ENCODE measurements around the gene BTLA.
"Not testable (repeated sequence)": the region's sequence is repeated elsewhere in the genome, so short reads cannot be mapped to it uniquely, and the experiment has no call there.

The BTLA gene

DNA sequence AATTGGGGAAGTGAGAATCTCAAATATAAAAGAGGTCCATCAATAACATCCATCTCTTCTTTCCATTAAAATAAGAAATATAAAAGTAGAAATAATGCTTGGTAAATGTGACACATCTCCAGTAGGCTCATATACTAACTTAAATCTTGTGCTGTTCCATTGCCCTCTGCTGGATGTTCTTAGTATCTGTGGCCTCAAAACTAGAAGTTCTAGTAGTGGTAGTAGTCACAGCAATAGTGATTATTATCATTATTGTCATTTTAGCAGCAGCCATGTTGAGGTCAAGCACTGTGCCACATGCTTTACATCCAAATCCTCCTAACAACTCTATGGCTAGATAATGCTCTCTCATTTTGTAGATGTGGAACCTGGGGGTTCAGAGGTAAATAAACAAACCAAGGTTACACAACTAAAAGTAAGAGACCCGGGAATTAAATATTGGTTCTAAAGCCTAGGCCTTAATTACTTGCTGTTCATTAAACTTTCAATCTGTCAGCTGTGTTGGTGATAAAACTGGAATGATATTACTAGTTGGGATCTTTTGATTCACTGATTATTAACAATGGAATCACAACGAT is 20.2 kb upstream of the BTLA start:
- TF ChIP-seq, protein P1, sequence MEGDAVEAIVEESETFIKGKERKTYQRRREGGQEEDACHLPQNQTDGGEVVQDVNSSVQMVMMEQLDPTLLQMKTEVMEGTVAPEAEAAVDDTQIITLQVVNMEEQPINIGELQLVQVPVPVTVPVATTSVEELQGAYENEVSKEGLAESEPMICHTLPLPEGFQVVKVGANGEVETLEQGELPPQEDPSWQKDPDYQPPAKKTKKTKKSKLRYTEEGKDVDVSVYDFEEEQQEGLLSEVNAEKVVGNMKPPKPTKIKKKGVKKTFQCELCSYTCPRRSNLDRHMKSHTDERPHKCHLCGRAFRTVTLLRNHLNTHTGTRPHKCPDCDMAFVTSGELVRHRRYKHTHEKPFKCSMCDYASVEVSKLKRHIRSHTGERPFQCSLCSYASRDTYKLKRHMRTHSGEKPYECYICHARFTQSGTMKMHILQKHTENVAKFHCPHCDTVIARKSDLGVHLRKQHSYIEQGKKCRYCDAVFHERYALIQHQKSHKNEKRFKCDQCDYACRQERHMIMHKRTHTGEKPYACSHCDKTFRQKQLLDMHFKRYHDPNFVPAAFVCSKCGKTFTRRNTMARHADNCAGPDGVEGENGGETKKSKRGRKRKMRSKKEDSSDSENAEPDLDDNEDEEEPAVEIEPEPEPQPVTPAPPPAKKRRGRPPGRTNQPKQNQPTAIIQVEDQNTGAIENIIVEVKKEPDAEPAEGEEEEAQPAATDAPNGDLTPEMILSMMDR (IDR thresholded peaks at IDR 0.05; ENCODE audit: low read depth, low read length) = peak; percentile 86
- H3K4me1 ChIP-seq = no peaks in the 10 kb centered on the region
- DNase-seq = peak; percentile 42
- no peak overlapping the region for H3K4me3 ChIP-seq (ENCODE audit: low read depth, low read length)
- no peaks in the 10 kb centered on the region for H3K27me3 ChIP-seq
- no peaks in the 10 kb centered on the region for H3K36me3 ChIP-seq
- no peaks in the 10 kb centered on the region for H3K9me3 ChIP-seq

DNA sequence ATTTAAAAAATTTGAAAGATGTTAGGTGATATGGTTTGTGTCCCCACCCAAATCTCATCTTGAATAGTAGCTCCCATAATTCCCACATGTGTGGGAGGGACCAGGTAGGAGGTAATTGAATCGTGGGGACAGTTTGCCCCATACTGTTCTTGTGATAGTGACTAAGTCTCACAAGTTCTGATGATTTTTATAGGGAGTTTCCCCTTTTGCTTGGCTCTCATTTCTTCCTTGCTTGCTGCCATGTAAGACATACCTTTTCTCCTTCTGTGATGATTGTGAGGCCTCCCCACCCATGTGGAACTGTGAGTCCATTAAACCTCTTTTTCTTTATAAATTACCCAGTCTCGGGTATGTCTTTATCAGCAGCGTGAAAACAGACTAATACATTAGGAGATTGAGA is 19.7 kb upstream of the BTLA start:
- not testable (repeated sequence) for H3K36me3 ChIP-seq; DNase-seq; H3K4me3 ChIP-seq (ENCODE audit: low read depth, low read length); H3K9me3 ChIP-seq; H3K4me1 ChIP-seq; H3K27me3 ChIP-seq

DNA sequence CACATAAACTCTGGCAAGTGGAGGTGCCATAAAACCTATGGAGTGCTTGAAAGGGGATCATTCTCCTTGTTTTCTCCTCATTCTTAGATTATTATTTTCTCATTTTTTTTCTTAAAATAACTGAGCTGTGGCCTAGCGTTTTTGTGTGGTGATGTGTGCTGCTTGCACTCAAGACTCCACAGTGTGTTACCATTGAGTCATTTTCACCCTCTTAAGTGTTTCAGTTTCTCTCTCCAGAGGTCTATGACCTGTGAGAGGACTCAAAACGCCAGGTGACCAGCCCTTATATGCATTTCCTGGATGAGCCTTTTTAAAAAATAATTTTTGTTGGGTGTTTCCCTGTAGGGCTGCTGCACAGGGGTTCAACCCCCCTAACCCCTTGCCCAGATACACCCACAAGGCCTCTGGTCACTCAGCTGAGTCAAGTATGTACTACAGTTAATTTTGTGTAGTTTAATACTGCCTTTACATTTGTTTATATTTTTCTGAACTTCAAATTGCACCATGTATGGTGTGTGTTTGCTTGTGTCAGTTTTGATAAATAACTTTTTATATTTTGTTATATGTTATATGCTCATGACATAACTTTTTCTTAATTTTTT is 15.4 kb upstream of the BTLA start:
- no peak for DNase-seq
- no peaks in the 10 kb centered on the region for H3K4me1 ChIP-seq

DNA sequence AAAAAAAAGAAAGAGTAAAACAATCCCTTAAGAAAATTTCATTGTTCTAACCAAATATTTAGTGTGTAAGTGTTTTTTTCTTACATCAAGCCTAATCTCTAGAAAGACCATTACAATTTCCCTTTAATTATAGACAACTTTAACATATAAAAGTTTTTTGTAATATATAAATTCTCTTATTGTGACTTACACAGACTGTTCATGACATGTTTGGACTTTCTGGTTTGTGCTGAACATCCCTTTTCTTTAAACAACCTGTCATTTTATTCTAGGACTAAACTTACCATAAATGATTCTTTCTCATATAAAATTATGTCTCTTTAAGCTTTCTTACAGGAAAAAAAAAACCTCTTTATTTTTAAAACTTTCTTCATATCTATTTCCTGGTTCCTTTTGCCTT is 13.0 kb upstream of the BTLA start:
- Histone ChIP-seq H3K36me3 (no peaks in the 10 kb centered on the region), H3K9me3 (no peaks in the 10 kb centered on the region), H3K4me3 (ENCODE audit: low read depth, low read length) (no peak overlapping the region), H3K27me3 (no peaks in the 10 kb centered on the region), H3K4me1 (no peaks in the 10 kb centered on the region)
- no peak for DNase-seq
- TF ChIP-seq, protein P1 (IDR thresholded peaks at IDR 0.05; ENCODE audit: low read depth, low read length) = no peak

More for the DNA sequence above, 15.4 kb upstream of the BTLA start:
- H3K4me3 ChIP-seq (ENCODE audit: low read depth, low read length) = no peak overlapping the region
- no peaks in the 10 kb centered on the region for H3K9me3 ChIP-seq
- TF ChIP-seq, protein P1 (IDR thresholded peaks at IDR 0.05; ENCODE audit: low read depth, low read length) = no peak
- H3K36me3 ChIP-seq = no peaks in the 10 kb centered on the region
- H3K27me3 ChIP-seq = no peaks in the 10 kb centered on the region

DNA sequence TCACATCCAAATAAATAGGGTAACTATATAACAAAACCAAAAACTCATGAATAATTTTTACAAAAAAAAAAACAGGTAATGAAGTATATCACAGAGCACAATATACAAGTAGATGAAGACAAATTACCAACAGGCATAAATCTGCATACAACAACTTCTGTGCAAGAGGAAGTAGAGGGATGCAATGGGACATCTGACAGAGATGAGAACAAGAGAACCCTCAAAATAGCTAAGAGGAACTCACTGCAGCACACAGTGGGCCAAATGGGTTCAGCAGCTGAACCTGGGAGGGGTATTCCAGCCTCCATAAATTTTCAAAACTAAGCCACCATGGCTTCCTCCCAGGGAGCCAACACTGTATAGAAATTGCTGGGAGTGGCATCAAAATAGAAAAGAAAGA is 9.6 kb upstream of the BTLA start:
- TF ChIP-seq, protein P1 (IDR thresholded peaks at IDR 0.05; ENCODE audit: low read depth, low read length) = no peak
- no peaks in the 10 kb centered on the region for H3K9me3 ChIP-seq
- no peak overlapping the region for H3K4me3 ChIP-seq (ENCODE audit: low read depth, low read length)
- no peaks in the 10 kb centered on the region for H3K4me1 ChIP-seq
- no peak for DNase-seq
- no peaks in the 10 kb centered on the region for H3K27me3 ChIP-seq
- no peaks in the 10 kb centered on the region for H3K36me3 ChIP-seq

DNA sequence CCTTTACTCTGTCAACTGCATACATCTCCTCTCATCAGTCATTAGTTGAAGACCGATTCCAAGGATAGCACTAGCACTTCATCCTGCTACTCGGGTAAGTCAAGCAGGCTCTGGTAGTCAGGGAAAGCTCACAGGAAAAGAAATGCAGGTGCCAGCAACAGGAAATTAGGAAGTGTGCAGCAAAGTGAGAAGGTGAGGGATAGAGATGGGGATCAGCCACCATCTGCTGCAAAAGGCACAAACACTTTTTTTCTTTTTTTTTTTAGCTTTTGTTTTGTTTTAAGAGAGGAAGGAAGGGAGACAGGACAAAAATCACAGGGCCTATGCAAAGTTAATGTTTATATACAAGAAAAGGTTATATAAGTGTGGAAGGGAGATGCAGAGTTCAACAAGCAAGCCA is 9.0 kb upstream of the BTLA start:
- TF ChIP-seq, protein P1 (IDR thresholded peaks at IDR 0.05; ENCODE audit: low read depth, low read length) = no peak
- Histone ChIP-seq H3K9me3 (no peaks in the 10 kb centered on the region), H3K36me3 (no peaks in the 10 kb centered on the region), H3K4me1 (no peaks in the 10 kb centered on the region), H3K27me3 (no peaks in the 10 kb centered on the region), H3K4me3 (ENCODE audit: low read depth, low read length) (no peak overlapping the region)
- DNase-seq = no peak
